K562 (cell line): ENCODE measurements around the gene RIOK3. TPM values are rescaled to one million over a fixed set of nuclear protein-coding genes. Genes with fewer than 3 reads are reported as not detected.
A peak's percentile ranks its signal among the peaks of the same experiment; 100 is the strongest.

Experiments used
- CBX2 ChIP-seq: fragments of 200-600 bp; sonication (generic); IDR thresholded peaks from one replicate; pipeline ENCODE4 v1.6.1; 2012; ENCODE audit warnings: mild to moderate bottlenecking, low read length, inconsistent platforms; ENCODE audit not compliant: insufficient read depth, poor library complexity, severe bottlenecking
- ESRRA ChIP-seq: fragments of 450-650 bp; IDR thresholded peaks from 2 replicates; pipeline ENCODE4 v1.6.1; 2014; ENCODE audit warnings: low read depth, mild to moderate bottlenecking, moderate library complexity, borderline replicate concordance
- MAFK ChIP-seq: IDR thresholded peaks from 2 replicates; pipeline ENCODE4 v1.6.1; 2011; ENCODE audit warnings: low read length, improper control_type of control experiment
- NFE2 ChIP-seq: IDR thresholded peaks from 2 replicates; pipeline ENCODE4 v1.6.1; 2014; ENCODE audit warnings: antibody characterized with exemption, low read depth
- RBM34 ChIP-seq: fragments of 200-400 bp; formaldehyde crosslinking; IDR thresholded peaks from 2 replicates; pipeline ENCODE4 v1.6.1; 2018; ENCODE audit warnings: low read length, borderline replicate concordance; ENCODE audit not compliant: insufficient read depth
- SIN3A ChIP-seq, 2 experiments: fragments of 150-350 bp in 1 of 2; IDR thresholded peaks; 2 replicates each; pipeline ENCODE4 v1.6.1; 2011 to 2016; ENCODE audit warnings: borderline replicate concordance in 2 of 2, low read depth in 2 of 2, low read length in 2 of 2, mild to moderate bottlenecking in 2 of 2, moderate library complexity in 2 of 2; ENCODE audit not compliant: control insufficient read depth in 1 of 2
- polyA plus RNA-seq, 8 experiments: library from polyadenylated mRNA; depleted of rRNA in 4 of 8; stranded (reverse) in 5 of 8; unstranded in 3 of 8; fragments of >200 nt; fragmentation: Nextera tagmentation in 2 of 8; fragmentation: Illumina TruSeq in 1 of 8; extraction: Ambion mirVana in 2 of 8; extraction: Trizol in 1 of 8; gene quantifications; 2 replicates each; pipeline versions ENCODE4 v1.2.1 to v1.2.3, GENCODE V29; 2011 to 2014; ENCODE audit warnings: inconsistent platforms in 1 of 8, missing spikeins in 1 of 8
- total RNA-seq, 7 experiments: library from RNA; depleted of rRNA in 6 of 7; stranded (reverse); fragments of >200 nt in 6 of 7; fragmentation: Illumina TruSeq in 2 of 7; extraction: Trizol in 2 of 7; gene quantifications; 2 replicates each; pipeline versions ENCODE4 v1.2.1 to v1.2.3, GENCODE V29; 2011 to 2021; ENCODE audit warnings: low replicate concordance in 1 of 7
- TF ChIP-seq, protein P1 (sequence below), 2 experiments: fragments of 450-650 bp; IDR thresholded peaks; 2 replicates each; pipeline ENCODE4 v1.6.1; 2018; ENCODE audit warnings: mild to moderate bottlenecking in 2 of 2, low read depth in 1 of 2; ENCODE audit not compliant: partially characterized antibody in 2 of 2
- TF ChIP-seq, protein P2 (sequence below): sonication (generic); formaldehyde crosslinking; IDR thresholded peaks from 2 replicates; pipeline ENCODE4 v1.8.0; 2022; ENCODE audit warnings: mild to moderate bottlenecking, missing genetic modification reagents

The RIOK3 gene
- total and polyA plus RNA-seq, 9 of the 15 experiments (the other 6 are each of a cell fraction or from before 2014, with no cell fraction given) = 21.4 to 89.5 (median 62.9) TPM

DNA sequence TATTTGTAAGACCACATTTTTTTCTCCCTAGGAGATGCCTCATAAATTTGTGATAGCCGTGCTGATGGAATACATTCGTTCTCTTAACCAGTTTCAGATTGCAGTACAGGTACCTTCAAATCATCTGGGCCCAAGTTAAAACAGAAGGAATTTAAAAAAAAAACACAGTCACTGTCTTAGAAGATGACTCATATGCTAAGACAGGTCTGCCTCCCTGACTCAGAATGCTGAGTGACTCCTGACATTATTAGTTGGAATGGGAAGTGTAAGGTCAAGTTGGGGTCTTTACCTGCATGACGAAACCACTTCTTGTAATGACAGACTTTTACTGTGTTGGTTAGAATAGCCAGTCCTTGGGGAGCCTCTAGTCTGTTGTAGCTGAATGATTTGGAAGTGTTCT lies 76.5 kb downstream of the RIOK3 start (continued):
- TF ChIP-seq, protein P1, sequence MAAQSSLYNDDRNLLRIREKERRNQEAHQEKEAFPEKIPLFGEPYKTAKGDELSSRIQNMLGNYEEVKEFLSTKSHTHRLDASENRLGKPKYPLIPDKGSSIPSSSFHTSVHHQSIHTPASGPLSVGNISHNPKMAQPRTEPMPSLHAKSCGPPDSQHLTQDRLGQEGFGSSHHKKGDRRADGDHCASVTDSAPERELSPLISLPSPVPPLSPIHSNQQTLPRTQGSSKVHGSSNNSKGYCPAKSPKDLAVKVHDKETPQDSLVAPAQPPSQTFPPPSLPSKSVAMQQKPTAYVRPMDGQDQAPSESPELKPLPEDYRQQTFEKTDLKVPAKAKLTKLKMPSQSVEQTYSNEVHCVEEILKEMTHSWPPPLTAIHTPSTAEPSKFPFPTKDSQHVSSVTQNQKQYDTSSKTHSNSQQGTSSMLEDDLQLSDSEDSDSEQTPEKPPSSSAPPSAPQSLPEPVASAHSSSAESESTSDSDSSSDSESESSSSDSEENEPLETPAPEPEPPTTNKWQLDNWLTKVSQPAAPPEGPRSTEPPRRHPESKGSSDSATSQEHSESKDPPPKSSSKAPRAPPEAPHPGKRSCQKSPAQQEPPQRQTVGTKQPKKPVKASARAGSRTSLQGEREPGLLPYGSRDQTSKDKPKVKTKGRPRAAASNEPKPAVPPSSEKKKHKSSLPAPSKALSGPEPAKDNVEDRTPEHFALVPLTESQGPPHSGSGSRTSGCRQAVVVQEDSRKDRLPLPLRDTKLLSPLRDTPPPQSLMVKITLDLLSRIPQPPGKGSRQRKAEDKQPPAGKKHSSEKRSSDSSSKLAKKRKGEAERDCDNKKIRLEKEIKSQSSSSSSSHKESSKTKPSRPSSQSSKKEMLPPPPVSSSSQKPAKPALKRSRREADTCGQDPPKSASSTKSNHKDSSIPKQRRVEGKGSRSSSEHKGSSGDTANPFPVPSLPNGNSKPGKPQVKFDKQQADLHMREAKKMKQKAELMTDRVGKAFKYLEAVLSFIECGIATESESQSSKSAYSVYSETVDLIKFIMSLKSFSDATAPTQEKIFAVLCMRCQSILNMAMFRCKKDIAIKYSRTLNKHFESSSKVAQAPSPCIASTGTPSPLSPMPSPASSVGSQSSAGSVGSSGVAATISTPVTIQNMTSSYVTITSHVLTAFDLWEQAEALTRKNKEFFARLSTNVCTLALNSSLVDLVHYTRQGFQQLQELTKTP (IDR thresholded peaks at IDR 0.05; ENCODE audit: low read depth in 1 of 2, partially characterized antibody in 2 of 2) = no peak
- peak; percentile 68; the same call in 1 of the 2 replicates for TF ChIP-seq MAFK
- TF ChIP-seq RBM34 = no peak
- peak; percentile 82 for TF ChIP-seq NFE2
- TF ChIP-seq CBX2 = no peak
- peak; percentile 23; the same call in 1 of the 2 replicates for TF ChIP-seq ESRRA
- no peak for TF ChIP-seq SIN3A (IDR thresholded peaks at IDR 0.05; ENCODE audit: borderline replicate concordance in 2 of 2, control insufficient read depth in 1 of 2, low read depth in 2 of 2, low read length in 2 of 2)
- TF ChIP-seq, protein P2, sequence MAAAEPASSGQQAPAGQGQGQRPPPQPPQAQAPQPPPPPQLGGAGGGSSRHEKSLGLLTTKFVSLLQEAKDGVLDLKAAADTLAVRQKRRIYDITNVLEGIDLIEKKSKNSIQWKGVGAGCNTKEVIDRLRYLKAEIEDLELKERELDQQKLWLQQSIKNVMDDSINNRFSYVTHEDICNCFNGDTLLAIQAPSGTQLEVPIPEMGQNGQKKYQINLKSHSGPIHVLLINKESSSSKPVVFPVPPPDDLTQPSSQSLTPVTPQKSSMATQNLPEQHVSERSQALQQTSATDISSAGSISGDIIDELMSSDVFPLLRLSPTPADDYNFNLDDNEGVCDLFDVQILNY (CRISPR knock-in tag) = no peak
